Measurements from ENCODE around the gene TXK.

Gene TXK

DNA sequence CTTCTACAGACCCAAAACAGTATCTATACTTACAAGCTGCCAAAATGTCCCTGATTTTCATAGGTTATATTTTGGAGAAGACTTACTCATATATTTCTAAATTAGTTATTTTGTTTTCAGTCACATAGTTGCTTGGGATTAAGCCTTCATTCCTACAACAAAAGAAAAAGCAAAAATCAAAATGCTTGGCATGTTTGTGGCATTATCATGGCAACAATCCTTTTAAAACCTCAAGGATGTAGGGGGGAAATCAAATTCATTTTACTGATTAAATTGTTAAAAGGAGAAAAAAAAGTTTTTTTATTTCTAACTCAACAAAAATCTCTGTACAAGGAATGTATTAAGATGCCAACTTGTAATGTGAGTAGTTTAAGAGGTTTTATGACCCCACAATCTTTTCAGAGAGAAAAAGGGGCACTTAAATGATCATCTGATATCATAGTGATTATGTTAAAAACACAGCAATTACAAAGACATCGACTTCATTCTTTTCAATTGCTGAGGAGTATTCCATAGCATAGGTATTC is 23.5 kb downstream of the TXK start:
- TF ChIP-seq, protein P1, sequence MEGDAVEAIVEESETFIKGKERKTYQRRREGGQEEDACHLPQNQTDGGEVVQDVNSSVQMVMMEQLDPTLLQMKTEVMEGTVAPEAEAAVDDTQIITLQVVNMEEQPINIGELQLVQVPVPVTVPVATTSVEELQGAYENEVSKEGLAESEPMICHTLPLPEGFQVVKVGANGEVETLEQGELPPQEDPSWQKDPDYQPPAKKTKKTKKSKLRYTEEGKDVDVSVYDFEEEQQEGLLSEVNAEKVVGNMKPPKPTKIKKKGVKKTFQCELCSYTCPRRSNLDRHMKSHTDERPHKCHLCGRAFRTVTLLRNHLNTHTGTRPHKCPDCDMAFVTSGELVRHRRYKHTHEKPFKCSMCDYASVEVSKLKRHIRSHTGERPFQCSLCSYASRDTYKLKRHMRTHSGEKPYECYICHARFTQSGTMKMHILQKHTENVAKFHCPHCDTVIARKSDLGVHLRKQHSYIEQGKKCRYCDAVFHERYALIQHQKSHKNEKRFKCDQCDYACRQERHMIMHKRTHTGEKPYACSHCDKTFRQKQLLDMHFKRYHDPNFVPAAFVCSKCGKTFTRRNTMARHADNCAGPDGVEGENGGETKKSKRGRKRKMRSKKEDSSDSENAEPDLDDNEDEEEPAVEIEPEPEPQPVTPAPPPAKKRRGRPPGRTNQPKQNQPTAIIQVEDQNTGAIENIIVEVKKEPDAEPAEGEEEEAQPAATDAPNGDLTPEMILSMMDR (IDR thresholded peaks at IDR 0.05; ENCODE audit: low read depth, low read length, missing control alignments): no peak
- no peak for DNase-seq (ENCODE audit: extremely low read depth, low read depth)
- no peak overlapping the region for H3K4me3 ChIP-seq (replicated peaks; ENCODE audit: low read depth, low read length)

DNA sequence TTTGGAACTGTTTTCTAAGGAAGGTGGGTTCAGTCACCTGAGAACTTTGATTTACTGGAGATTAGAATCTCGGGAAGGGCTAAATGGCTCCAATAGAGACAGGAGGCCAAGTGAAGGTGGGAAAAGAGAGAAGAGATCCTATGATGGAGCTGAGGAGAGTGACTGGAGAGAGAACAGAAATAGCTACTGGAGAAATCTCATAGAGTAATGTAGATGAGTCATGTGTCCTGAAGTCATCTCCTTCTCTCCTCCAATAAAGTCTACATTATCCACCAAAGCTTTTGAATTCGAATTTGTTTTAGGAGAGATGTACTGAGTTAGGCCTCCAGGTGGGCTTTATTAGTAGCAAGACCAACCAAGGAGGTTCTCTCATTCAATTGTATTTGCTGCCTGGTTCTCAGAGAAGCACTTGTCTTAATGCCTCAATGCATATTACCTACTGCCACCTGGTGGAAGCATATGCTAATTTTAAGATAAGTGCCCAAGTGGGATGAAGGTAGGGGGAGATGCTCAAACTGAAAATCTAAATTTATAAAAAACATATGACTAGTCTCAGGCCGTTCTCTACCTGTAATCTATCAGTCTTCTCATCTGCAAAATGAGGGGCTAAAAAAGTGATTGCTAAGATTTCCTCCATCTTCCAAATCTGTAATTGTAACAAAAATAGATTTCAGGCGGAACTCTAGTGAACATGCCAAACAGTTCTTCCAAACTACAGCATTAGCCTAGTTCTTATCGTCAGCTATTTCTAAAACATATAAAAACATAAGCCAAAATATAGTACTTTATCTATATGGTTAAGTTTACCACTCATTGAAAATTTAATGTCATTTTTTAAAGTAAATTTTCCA is 24.4 kb downstream of the TXK start:
- no peak overlapping the region for H3K4me3 ChIP-seq (replicated peaks; ENCODE audit: low read depth, low read length)
- peak; percentile 37 for DNase-seq (ENCODE audit: extremely low read depth, low read depth)
- TF ChIP-seq, protein P1 (IDR thresholded peaks at IDR 0.05; ENCODE audit: low read depth, low read length, missing control alignments): peak; percentile 66

DNA sequence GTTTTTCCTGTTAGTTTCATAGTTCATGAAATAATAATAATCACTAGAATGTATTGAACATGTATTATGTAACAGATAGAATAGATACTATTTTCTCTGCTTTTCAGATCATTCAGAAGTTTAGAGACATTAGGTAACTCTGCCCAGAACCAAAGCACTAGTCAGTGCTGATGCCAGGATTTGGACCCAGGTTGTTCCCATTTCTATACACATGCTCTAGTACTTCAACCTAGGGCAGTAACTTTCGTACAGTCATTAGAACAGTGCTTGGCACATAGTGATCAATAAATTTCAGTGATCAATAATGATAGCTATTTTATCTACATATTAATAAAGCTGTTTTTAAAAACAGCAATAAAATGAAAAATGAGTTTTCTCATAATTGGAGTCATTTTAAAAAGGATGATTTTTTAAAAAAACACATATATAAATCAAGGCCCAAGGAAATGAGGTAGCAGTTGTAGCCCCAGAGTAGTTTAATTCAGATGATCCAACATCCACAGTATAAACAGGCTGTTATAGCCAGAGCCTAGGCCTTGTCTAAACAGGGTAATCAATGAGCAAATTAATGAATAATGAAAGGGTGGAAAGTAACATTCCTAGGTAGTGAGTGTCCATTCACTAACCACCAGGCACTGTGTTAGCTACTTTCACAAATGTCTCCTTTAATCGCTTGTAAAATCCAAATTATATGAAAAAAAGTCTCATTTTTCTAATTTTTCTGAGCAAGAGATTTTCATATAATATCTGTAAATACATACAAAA is 25.6 kb downstream of the TXK start:
- no peak overlapping the region for H3K4me3 ChIP-seq (replicated peaks; ENCODE audit: low read depth, low read length)
- TF ChIP-seq, protein P1 (IDR thresholded peaks at IDR 0.05; ENCODE audit: low read depth, low read length, missing control alignments): no peak

DNA sequence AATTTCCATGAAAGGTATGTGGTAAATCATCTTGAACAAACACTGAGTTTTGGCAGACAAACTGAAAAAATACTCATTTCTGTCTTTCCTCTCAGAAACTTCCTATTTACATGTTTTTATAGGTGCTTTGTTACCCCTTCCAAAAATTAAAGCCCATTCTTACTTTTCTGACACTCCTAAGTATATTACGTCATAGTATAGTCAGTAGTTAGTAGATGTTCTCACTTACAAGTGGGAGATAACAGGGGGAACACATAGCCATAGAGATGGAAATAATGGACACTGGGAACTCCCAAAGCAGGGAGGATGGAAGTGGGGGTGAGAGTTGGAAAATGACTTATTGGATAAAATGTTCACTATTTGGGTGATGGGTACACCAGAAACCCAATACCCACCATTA is 28.8 kb downstream of the TXK start:
- no peak overlapping the region for H3K4me3 ChIP-seq (replicated peaks; ENCODE audit: low read depth, low read length)
- no peak for DNase-seq (ENCODE audit: extremely low read depth, low read depth)
- TF ChIP-seq, protein P1 (IDR thresholded peaks at IDR 0.05; ENCODE audit: low read depth, low read length, missing control alignments): no peak

More for the DNA sequence above, 25.6 kb downstream of the TXK start:
- DNase-seq (ENCODE audit: extremely low read depth, low read depth): no peak

DNA sequence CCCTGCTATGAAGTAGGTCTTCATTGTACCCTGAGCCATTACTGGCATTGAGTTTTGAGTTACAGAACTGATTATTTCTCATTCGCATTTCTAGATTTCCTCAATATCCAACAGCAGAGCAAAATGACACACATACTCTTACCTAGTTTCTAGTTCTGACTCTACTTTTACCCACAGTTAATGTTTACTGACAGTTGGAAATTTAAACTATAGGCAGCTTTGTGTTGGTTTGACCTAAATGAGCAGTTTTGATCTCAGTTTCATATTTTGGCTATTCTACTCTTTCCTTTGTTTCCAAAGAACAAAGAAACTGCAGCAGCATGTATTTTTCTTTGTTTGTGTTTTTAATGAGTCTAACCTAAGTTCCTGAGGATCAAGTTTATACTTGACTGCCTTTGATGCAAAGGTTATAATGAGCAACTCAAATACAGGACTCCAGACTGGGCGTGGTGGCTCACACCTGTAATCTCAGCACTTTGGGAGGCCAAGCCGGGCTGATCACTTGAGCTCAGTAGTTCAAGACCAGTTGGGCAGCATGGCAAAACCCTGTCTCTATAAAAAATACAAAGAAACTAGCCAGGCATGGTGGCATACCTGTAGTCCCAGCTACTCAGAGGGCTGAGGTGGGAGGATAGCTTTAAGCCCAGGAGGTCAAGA is 30.4 kb downstream of the TXK start:
- H3K4me3 ChIP-seq (replicated peaks; ENCODE audit: low read depth, low read length): no peak overlapping the region
- TF ChIP-seq, protein P1 (IDR thresholded peaks at IDR 0.05; ENCODE audit: low read depth, low read length, missing control alignments): no peak
- DNase-seq (ENCODE audit: extremely low read depth, low read depth): no peak

DNA sequence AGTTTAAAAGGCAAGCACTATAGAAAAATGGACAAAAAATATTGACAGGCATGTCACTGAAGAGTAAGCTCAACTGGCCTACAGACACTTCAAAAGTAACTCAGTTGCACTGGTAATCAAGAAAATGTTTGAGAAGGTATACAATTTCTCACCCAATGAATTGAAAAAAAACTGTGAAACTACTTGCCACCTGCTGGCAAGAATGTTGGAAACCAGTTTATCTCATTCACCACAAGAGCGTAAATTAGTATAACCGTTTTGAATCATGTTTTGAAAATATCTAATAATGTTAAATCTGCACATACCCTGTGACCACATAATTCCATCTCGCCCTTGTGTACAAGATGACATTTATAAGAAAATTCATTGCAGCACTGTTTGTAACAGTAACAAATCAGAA is 31.7 kb downstream of the TXK start:
- TF ChIP-seq, protein P1 (IDR thresholded peaks at IDR 0.05; ENCODE audit: low read depth, low read length, missing control alignments): peak; percentile 8
- no peak for DNase-seq (ENCODE audit: extremely low read depth, low read depth)
- H3K4me3 ChIP-seq (replicated peaks; ENCODE audit: low read depth, low read length): no peak overlapping the region
